ELF-1 (cell line): ENCODE measurements around the gene TBC1D2B.

Experiments used
- DNase-seq: peaks from one replicate; pipeline ENCODE4 v3.0.0-alpha.2; 2016; ENCODE audit warnings: low read depth, low spot score

The TBC1D2B gene

GRCh38 chr15:77945566-77945965 lies 131.9 kb downstream of the TBC1D2B start:
- DNase-seq = no peak
